Mesenchymal stem cell (in vitro differentiated cells and primary cell): Measurements from ENCODE around the gene FOXD4L3.
"Not testable (repeated sequence)": the region's sequence is repeated elsewhere in the genome, so short reads cannot be mapped to it uniquely, and the experiment has no call there.

ENCODE experiments used
- DNase-seq: peaks from one replicate; pipeline ENCODE4 v3.0.0-alpha.2; 2013
- H2AFZ ChIP-seq: one replicate; pipeline ENCODE4 v1.6.1; 2013; ENCODE audit warnings: low read depth, mild to moderate bottlenecking, control low read depth, inconsistent platforms, low read length, moderate library complexity
- H2AK5ac ChIP-seq: 2 replicates; pipeline ENCODE4 v1.6.1; 2013; ENCODE audit warnings: low read length, moderate library complexity, mild to moderate bottlenecking, inconsistent platforms; ENCODE audit not compliant: severe bottlenecking
- H2BK120ac ChIP-seq: one replicate; pipeline ENCODE4 v1.6.1; 2013; ENCODE audit warnings: low read depth, mild to moderate bottlenecking, inconsistent platforms, low read length, moderate library complexity
- H2BK12ac ChIP-seq, 2 experiments: one replicate each; pipeline ENCODE4 v1.6.1; 2013; ENCODE audit warnings: inconsistent platforms in 2 of 2, low read length in 2 of 2, mild to moderate bottlenecking in 2 of 2, moderate library complexity in 2 of 2, control low read depth in 1 of 2
- H2BK15ac ChIP-seq: one replicate; pipeline ENCODE4 v1.6.1; 2013; ENCODE audit warnings: mild to moderate bottlenecking, low read depth, inconsistent platforms; ENCODE audit not compliant: poor library complexity, severe bottlenecking
- H2BK5ac ChIP-seq: 2 replicates; pipeline ENCODE4 v1.6.1; 2013; ENCODE audit warnings: low read depth, mild to moderate bottlenecking, low read length, control low read depth, inconsistent platforms; ENCODE audit not compliant: poor library complexity, severe bottlenecking
- H3K14ac ChIP-seq, 2 experiments: one replicate each; pipeline ENCODE4 v1.6.1; 2013; ENCODE audit warnings: inconsistent platforms in 2 of 2, low read length in 2 of 2, control low read depth in 1 of 2, mild to moderate bottlenecking in 1 of 2, moderate library complexity in 1 of 2
- H3K18ac ChIP-seq, 2 experiments: one replicate each; pipeline ENCODE4 v1.6.1; 2013; ENCODE audit warnings: inconsistent platforms in 2 of 2, low read length in 2 of 2, control low read depth in 1 of 2, low read depth in 1 of 2, mild to moderate bottlenecking in 1 of 2
- H3K23ac ChIP-seq, 2 experiments: one replicate each; pipeline ENCODE4 v1.6.1; 2013; ENCODE audit warnings: inconsistent platforms in 2 of 2, low read length in 2 of 2, mild to moderate bottlenecking in 2 of 2, moderate library complexity in 2 of 2, control low read depth in 1 of 2
- H3K27ac ChIP-seq: 2 replicates; pipeline ENCODE4 v1.5.1; 2013; ENCODE audit warnings: mild to moderate bottlenecking, moderate library complexity, low read length, control low read depth, inconsistent platforms; ENCODE audit not compliant: poor library complexity, severe bottlenecking
- H3K27me3 ChIP-seq, 2 experiments: 2 replicates each; pipeline versions ENCODE4 v1.6.1 to v1.7.0; 2013; ENCODE audit warnings: low read length in 2 of 2, mild to moderate bottlenecking in 2 of 2, moderate library complexity in 2 of 2, control low read depth in 1 of 2, inconsistent platforms in 1 of 2; ENCODE audit not compliant: control insufficient read depth in 1 of 2, insufficient read depth in 1 of 2
- H3K36me3 ChIP-seq, 2 experiments: 2 replicates each; pipeline versions ENCODE4 v1.6.1 to v1.7.0; 2013; ENCODE audit warnings: low read length in 2 of 2, control low read depth in 1 of 2, inconsistent platforms in 1 of 2, low read depth in 1 of 2, mild to moderate bottlenecking in 1 of 2; ENCODE audit not compliant: insufficient read depth in 2 of 2, control insufficient read depth in 1 of 2
- H3K4ac ChIP-seq, 2 experiments: one replicate each; pipeline ENCODE4 v1.6.1; 2013; ENCODE audit warnings: inconsistent platforms in 2 of 2, low read length in 2 of 2, mild to moderate bottlenecking in 2 of 2, moderate library complexity in 2 of 2, control low read depth in 1 of 2, low read depth in 1 of 2
- H3K4me1 ChIP-seq: 2 replicates; pipeline ENCODE4 v1.6.1; 2013; ENCODE audit warnings: low read depth, low read length, control low read depth; ENCODE audit not compliant: control insufficient read depth, insufficient read depth
- H3K4me2 ChIP-seq: 2 replicates; pipeline ENCODE4 v1.6.1; 2013; ENCODE audit warnings: low read length, mild to moderate bottlenecking, inconsistent platforms; ENCODE audit not compliant: poor library complexity, severe bottlenecking
- H3K4me3 ChIP-seq, 2 experiments: 2 replicates each; pipeline versions ENCODE4 v1.5.1 to v1.7.0; 2013; ENCODE audit warnings: low read length in 2 of 2, mild to moderate bottlenecking in 2 of 2, control low read depth in 1 of 2, low read depth in 1 of 2; ENCODE audit not compliant: insufficient read depth in 1 of 2
- H3K79me1 ChIP-seq: replicated peaks from 2 replicates; pipeline ENCODE4 v1.6.1; 2013; ENCODE audit warnings: mild to moderate bottlenecking, control low read depth, low read length, inconsistent platforms; ENCODE audit not compliant: poor library complexity, severe bottlenecking
- H3K9ac ChIP-seq: 2 replicates; pipeline ENCODE4 v1.7.0; 2013; ENCODE audit warnings: mild to moderate bottlenecking, low read length, moderate library complexity
- H3K9me3 ChIP-seq: 2 replicates; pipeline ENCODE4 v1.7.0; 2013; ENCODE audit warnings: mild to moderate bottlenecking, low read length; ENCODE audit not compliant: control insufficient read depth
- H4K8ac ChIP-seq: one replicate; pipeline ENCODE4 v1.6.1; 2013; ENCODE audit warnings: inconsistent platforms, mild to moderate bottlenecking, low read length, moderate library complexity
- H4K91ac ChIP-seq: one replicate; pipeline ENCODE4 v1.6.1; 2013; ENCODE audit warnings: mild to moderate bottlenecking, low read length, inconsistent platforms
- WGBS: methylation state at CpG from one replicate; pipeline ENCODE4 v1.1.7; 2013; ENCODE audit warnings: mixed read lengths; 5-methylcytosine and 5-hydroxymethylcytosine counted together

Gene FOXD4L3

GRCh38 chr9:68343242-68343641, 40.6 kb downstream of the FOXD4L3 start:
- not testable (repeated sequence) for H3K18ac ChIP-seq, H3K4me3 ChIP-seq, H2BK15ac ChIP-seq, DNase-seq, H3K79me1 ChIP-seq, H3K9ac ChIP-seq, H3K36me3 ChIP-seq, H3K4ac ChIP-seq, H3K27me3 ChIP-seq, H4K8ac ChIP-seq, H4K91ac ChIP-seq, H2BK5ac ChIP-seq, H3K23ac ChIP-seq, H3K4me2 ChIP-seq, H2BK120ac ChIP-seq, H2AFZ ChIP-seq, H3K14ac ChIP-seq, H2AK5ac ChIP-seq, H2BK12ac ChIP-seq, H3K27ac ChIP-seq, H3K4me1 ChIP-seq, H3K9me3 ChIP-seq
- WGBS = 56% methylated on average over 2 of the region's 4 CpGs

GRCh38 chr9:68343992-68344391, 41.3 kb downstream of the FOXD4L3 start:
- not testable (repeated sequence) for H2BK120ac ChIP-seq, H2BK12ac ChIP-seq, H4K91ac ChIP-seq, H3K23ac ChIP-seq, H3K14ac ChIP-seq, H3K9ac ChIP-seq, H3K27me3 ChIP-seq, H3K4ac ChIP-seq, H2AFZ ChIP-seq, H2AK5ac ChIP-seq, H3K4me2 ChIP-seq, H3K79me1 ChIP-seq, H4K8ac ChIP-seq, DNase-seq, H3K4me1 ChIP-seq, H3K4me3 ChIP-seq, H3K27ac ChIP-seq, H3K36me3 ChIP-seq, H3K18ac ChIP-seq, H2BK5ac ChIP-seq, H2BK15ac ChIP-seq, H3K9me3 ChIP-seq
- no CpG with 5 or more reads among the region's 4 CpGs for WGBS

GRCh38 chr9:68351689-68352088, 49.0 kb downstream of the FOXD4L3 start:
- H3K4me1 ChIP-seq, H3K23ac ChIP-seq, H4K8ac ChIP-seq, H3K4ac ChIP-seq, H3K18ac ChIP-seq, H3K9me3 ChIP-seq, H2BK120ac ChIP-seq, DNase-seq, H3K79me1 ChIP-seq, H2AK5ac ChIP-seq, H2BK15ac ChIP-seq, H3K14ac ChIP-seq, H4K91ac ChIP-seq, H3K4me3 ChIP-seq, H2AFZ ChIP-seq, H3K36me3 ChIP-seq, H3K4me2 ChIP-seq, H3K27ac ChIP-seq, H3K27me3 ChIP-seq, H2BK12ac ChIP-seq, H3K9ac ChIP-seq, H2BK5ac ChIP-seq: not testable (repeated sequence)
- WGBS = 77% methylated on average over 2 of the region's 4 CpGs
